SK-N-MC (cell line): ENCODE results near the gene CDC42SE2.

Source experiments
- EZH2 ChIP-seq: fragments of 200-600 bp; sonication (generic); IDR thresholded peaks from one replicate; pipeline ENCODE4 v1.6.1; 2017; ENCODE audit warnings: antibody characterized with exemption
- POLR2AphosphoS5 ChIP-seq: IDR thresholded peaks from 2 replicates; pipeline ENCODE4 v1.6.1; 2012; ENCODE audit warnings: mild to moderate bottlenecking, low read depth, low read length, borderline replicate concordance

DNA sequence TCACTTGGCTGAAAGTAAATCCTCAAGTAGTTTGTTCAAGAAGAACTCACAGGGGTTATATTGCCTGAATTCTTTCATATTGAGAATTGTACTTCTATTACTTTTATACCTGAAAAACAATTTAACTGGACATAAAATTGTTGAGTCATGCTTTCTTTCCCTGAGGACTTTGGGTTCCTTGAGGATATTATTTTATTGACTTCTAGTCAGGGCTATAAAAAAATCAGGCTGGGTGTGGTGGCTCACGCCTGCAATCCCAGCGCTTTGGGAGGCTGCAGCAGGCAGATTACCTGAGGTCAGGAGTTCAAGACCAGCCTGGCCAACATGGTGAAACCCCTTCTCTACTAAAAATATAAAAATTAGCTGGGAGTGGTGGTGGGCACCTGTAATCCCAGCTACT is 17.9 kb upstream of the CDC42SE2 start:
- TF ChIP-seq POLR2AphosphoS5 = no peak
- no peak for TF ChIP-seq EZH2
